ENCODE data around the gene APOBEC3C. TPM values are rescaled to one million over a fixed set of nuclear protein-coding genes. Genes with fewer than 3 reads are reported as not detected.
A peak's percentile ranks its signal among the peaks of the same experiment; 100 is the strongest.
"Not testable (repeated sequence)": the region's sequence is repeated elsewhere in the genome, so short reads cannot be mapped to it uniquely, and the experiment has no call there.

The APOBEC3C gene
- 29.7 TPM for polyA plus RNA-seq (2013, experiment 1 of 2; ENCODE audit: insufficient read length)
- polyA plus RNA-seq (2013, experiment 2 of 2; ENCODE audit: insufficient read length): 29.5 TPM

GRCh38 chr22:39013942-39014722 lies at the start of gene APOBEC3C:
Gene APOBEC3C (plus strand): TSS chr22:39014257. CDS start chr22:39014363, 106 bp downstream.
- DNase-seq: peak; percentile 91

- no peak for DNase-seq
These were observed 49.8 kb upstream of the APOBEC3C start for GRCh38 chr22:38964306-38964705.

GRCh38 chr22:38964989-38965388 lies 49.1 kb upstream of the APOBEC3C start:
- no peak for DNase-seq

GRCh38 chr22:38965614-38966379 lies 48.3 kb upstream of the APOBEC3C start:
- no peak for DNase-seq

- no peak for DNase-seq
These were observed 47.7 kb upstream of the APOBEC3C start for GRCh38 chr22:38966380-38966702.

- no peak for DNase-seq
These were observed 47.1 kb upstream of the APOBEC3C start for GRCh38 chr22:38966942-38967341.

GRCh38 chr22:38967451-38968450 lies 46.3 kb upstream of the APOBEC3C start:
- no peak for DNase-seq

- DNase-seq: no peak
These were observed 45.3 kb upstream of the APOBEC3C start for GRCh38 chr22:38968801-38969200.

GRCh38 chr22:38970551-38970950 lies 43.5 kb upstream of the APOBEC3C start:
- DNase-seq: no peak

GRCh38 chr22:38971202-38971601 lies 42.9 kb upstream of the APOBEC3C start:
- DNase-seq: no peak

- DNase-seq: no peak
These were observed 42.3 kb upstream of the APOBEC3C start for GRCh38 chr22:38971791-38972190.

GRCh38 chr22:38972558-38972957 lies 41.5 kb upstream of the APOBEC3C start:
- DNase-seq: no peak

- DNase-seq: peak; percentile 22
These were observed 40.5 kb upstream of the APOBEC3C start for GRCh38 chr22:38973289-38974169.

- DNase-seq: no peak
These were observed 39.8 kb upstream of the APOBEC3C start for GRCh38 chr22:38974170-38974825.

- DNase-seq: no peak
These were observed 39.3 kb upstream of the APOBEC3C start for GRCh38 chr22:38974826-38975175.

- not testable (repeated sequence) for DNase-seq
These were observed 36.8 kb upstream of the APOBEC3C start for GRCh38 chr22:38977289-38977688.

GRCh38 chr22:38980587-38980986 lies 33.5 kb upstream of the APOBEC3C start:
- DNase-seq: not testable (repeated sequence)

- DNase-seq: peak; percentile 15
These were observed 32.8 kb upstream of the APOBEC3C start for GRCh38 chr22:38981005-38981991.
